PFSK-1 (cell line): Measurements from ENCODE around the gene MYO16.

Source experiments
- POLR2AphosphoS5 ChIP-seq: IDR thresholded peaks from 2 replicates; pipeline ENCODE4 v1.6.1; 2012; ENCODE audit warnings: low read depth, mild to moderate bottlenecking, control low read depth, low read length, moderate library complexity
- SIN3A ChIP-seq: IDR thresholded peaks from 2 replicates; pipeline ENCODE4 v1.6.1; 2012; ENCODE audit warnings: mild to moderate bottlenecking, low read length, moderate library complexity, borderline replicate concordance; ENCODE audit not compliant: insufficient read depth
- TAF1 ChIP-seq: IDR thresholded peaks from 2 replicates; pipeline ENCODE4 v1.6.1; 2012; ENCODE audit warnings: low read length, control low read depth, borderline replicate concordance; ENCODE audit not compliant: insufficient read depth

DNA sequence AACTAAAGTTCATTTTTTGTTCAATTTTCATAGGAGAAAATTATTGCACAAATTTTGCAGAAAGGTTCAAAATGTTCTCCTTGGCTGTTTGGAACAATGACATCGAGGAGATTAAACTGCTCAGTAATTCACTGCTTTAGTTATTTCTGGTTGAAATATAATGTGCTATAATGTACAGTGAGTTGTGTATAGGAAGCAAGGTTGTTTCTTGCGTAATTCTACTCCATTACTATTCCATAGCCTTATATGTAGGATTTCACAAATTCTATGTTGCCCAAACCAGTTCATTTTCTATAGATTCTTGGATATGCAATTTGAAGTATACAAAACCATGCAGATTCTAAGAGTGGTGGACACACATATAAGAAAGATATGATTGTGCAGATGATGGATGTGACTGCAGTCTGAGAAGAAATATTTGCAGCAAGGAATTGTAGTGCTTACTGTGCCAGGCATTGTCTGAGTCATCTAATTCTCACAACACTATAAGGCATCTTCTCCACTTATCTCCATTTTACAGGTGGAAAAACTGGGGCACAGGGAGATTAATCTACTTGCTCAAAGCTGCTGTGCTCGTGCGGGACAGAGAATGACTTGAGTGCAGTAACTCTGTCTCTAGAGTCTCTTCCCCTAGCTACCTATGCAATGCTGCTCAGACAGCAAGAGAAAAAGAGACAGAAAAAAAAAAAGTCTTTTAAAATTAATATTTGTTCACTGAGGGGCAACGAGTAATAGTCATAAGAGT is 515.5 kb downstream of the MYO16 start:
- TF ChIP-seq POLR2AphosphoS5 (no peak), SIN3A (no peak), TAF1 (no peak)
